Measurements from ENCODE around the gene MAP2K7.

The MAP2K7 gene

GRCh38 chr19:7867092-7867844 is 36.4 kb upstream of the MAP2K7 start:
- H3K4me1 ChIP-seq (ENCODE audit: insufficient read depth, low read length) = peaks cover 21% of the 10 kb centered on the region
- TF ChIP-seq CTCF (IDR thresholded peaks at IDR 0.05; ENCODE audit: borderline replicate concordance, extremely low read depth, low read length, poor library complexity, severe bottlenecking) = no peak
- TF ChIP-seq EZH2 (IDR thresholded peaks at IDR 0.05; ENCODE audit: borderline replicate concordance, low read depth, low read length, severe bottlenecking) = no peak
- no peak for ATAC-seq (ENCODE audit: insufficient read depth, low read depth)

GRCh38 chr19:7868326-7868670 is 35.4 kb upstream of the MAP2K7 start:
- Histone ChIP-seq H3K4me2 (ENCODE audit: insufficient read depth, low read length) (peak overlapping the region; percentile 93), H3K36me3 (ENCODE audit: insufficient read depth, low read length) (no peaks in the 10 kb centered on the region), H3K27me3 (ENCODE audit: insufficient read depth, low read length, poor library complexity) (no peaks in the 10 kb centered on the region), H3K27ac (ENCODE audit: low read length) (peak overlapping the region; percentile 62; the same call in 1 of the 2 replicates), H2AFZ (ENCODE audit: low read depth, low read length) (peak overlapping the region; percentile 80), H3K4me1 (ENCODE audit: insufficient read depth, low read length) (peaks cover 23% of the 10 kb centered on the region), H3K9ac (ENCODE audit: low read depth, low read length) (peak overlapping the region; percentile 56), H3K4me3 (ENCODE audit: low read depth in 1 of 2, low read length in 2 of 2) (peak overlapping the region in 1 of 2 experiments; percentile 60; a peak in 2 of 4 replicates), H3K9me3 (ENCODE audit: insufficient read depth, low read length, severe bottlenecking) (no peaks in the 10 kb centered on the region), H4K20me1 (ENCODE audit: insufficient read depth, low read length) (0 out of 2 replicates have a peak, but pooled peaks cover 9% of the 10 kb centered on the region), H3K79me2 (ENCODE audit: insufficient read depth, low read length) (no peaks in the 10 kb centered on the region)
- ATAC-seq (ENCODE audit: insufficient read depth, low read depth) (peak; percentile 23), DNase-seq (peak; percentile 74)
- no peak for TF ChIP-seq CTCF (IDR thresholded peaks at IDR 0.05; ENCODE audit: borderline replicate concordance, extremely low read depth, low read length, poor library complexity, severe bottlenecking)
- TF ChIP-seq EZH2 (IDR thresholded peaks at IDR 0.05; ENCODE audit: borderline replicate concordance, low read depth, low read length, severe bottlenecking) = no peak

More at GRCh38 chr19:7867092-7867844, 36.4 kb upstream of the MAP2K7 start:
- H2AFZ ChIP-seq (ENCODE audit: low read depth, low read length) = no peak overlapping the region
- 0 out of 2 replicates have a peak, but pooled peaks cover 9% of the 10 kb centered on the region for H4K20me1 ChIP-seq (ENCODE audit: insufficient read depth, low read length)
- no peak overlapping the region for H3K4me3 ChIP-seq (ENCODE audit: low read depth in 1 of 2, low read length in 2 of 2)
- no peaks in the 10 kb centered on the region for H3K9me3 ChIP-seq (ENCODE audit: insufficient read depth, low read length, severe bottlenecking)
- peaks cover 1% of the 10 kb centered on the region; the same call in 1 of the 2 replicates for H3K36me3 ChIP-seq (ENCODE audit: insufficient read depth, low read length)
- no peak overlapping the region for H3K4me2 ChIP-seq (ENCODE audit: insufficient read depth, low read length)
- no peak overlapping the region for H3K9ac ChIP-seq (ENCODE audit: low read depth, low read length)
- H3K27ac ChIP-seq (ENCODE audit: low read length) = no peak overlapping the region
- no peak for DNase-seq
- H3K79me2 ChIP-seq (ENCODE audit: insufficient read depth, low read length) = no peaks in the 10 kb centered on the region
- H3K27me3 ChIP-seq (ENCODE audit: insufficient read depth, low read length, poor library complexity) = no peaks in the 10 kb centered on the region

- peak; percentile 84 for DNase-seq
- H3K9me3 ChIP-seq (ENCODE audit: insufficient read depth, low read length, severe bottlenecking) = no peaks in the 10 kb centered on the region
- H3K79me2 ChIP-seq (ENCODE audit: insufficient read depth, low read length) = no peaks in the 10 kb centered on the region
- peaks cover 28% of the 10 kb centered on the region for H3K4me1 ChIP-seq (ENCODE audit: insufficient read depth, low read length)
- peak; percentile 78 for ATAC-seq (ENCODE audit: insufficient read depth, low read depth)
- no peaks in the 10 kb centered on the region for H3K36me3 ChIP-seq (ENCODE audit: insufficient read depth, low read length)
- 0 out of 2 replicates have a peak, but pooled peaks cover 9% of the 10 kb centered on the region for H4K20me1 ChIP-seq (ENCODE audit: insufficient read depth, low read length)
- H3K4me2 ChIP-seq (ENCODE audit: insufficient read depth, low read length) = peak overlapping the region; percentile 93
- no peaks in the 10 kb centered on the region for H3K27me3 ChIP-seq (ENCODE audit: insufficient read depth, low read length, poor library complexity)
- H2AFZ ChIP-seq (ENCODE audit: low read depth, low read length) = peak overlapping the region; percentile 80
- peak overlapping the region; percentile 56 for H3K9ac ChIP-seq (ENCODE audit: low read depth, low read length)
- peak overlapping the region; percentile 62 for H3K27ac ChIP-seq (ENCODE audit: low read length)
- peak; percentile 87 for TF ChIP-seq CTCF (IDR thresholded peaks at IDR 0.05; ENCODE audit: borderline replicate concordance, extremely low read depth, low read length, poor library complexity, severe bottlenecking)
- no peak for TF ChIP-seq EZH2 (IDR thresholded peaks at IDR 0.05; ENCODE audit: borderline replicate concordance, low read depth, low read length, severe bottlenecking)
- H3K4me3 ChIP-seq (ENCODE audit: low read depth in 1 of 2, low read length in 2 of 2) = peak overlapping the region; percentile 1 to 60; a peak in 3 of 4 replicates
Observed at GRCh38 chr19:7868671-7869452, 34.8 kb upstream of the MAP2K7 start.

Data from DND-41 (cell line).